ENCODE measurements around the gene TP53I11.

The TP53I11 gene

DNA sequence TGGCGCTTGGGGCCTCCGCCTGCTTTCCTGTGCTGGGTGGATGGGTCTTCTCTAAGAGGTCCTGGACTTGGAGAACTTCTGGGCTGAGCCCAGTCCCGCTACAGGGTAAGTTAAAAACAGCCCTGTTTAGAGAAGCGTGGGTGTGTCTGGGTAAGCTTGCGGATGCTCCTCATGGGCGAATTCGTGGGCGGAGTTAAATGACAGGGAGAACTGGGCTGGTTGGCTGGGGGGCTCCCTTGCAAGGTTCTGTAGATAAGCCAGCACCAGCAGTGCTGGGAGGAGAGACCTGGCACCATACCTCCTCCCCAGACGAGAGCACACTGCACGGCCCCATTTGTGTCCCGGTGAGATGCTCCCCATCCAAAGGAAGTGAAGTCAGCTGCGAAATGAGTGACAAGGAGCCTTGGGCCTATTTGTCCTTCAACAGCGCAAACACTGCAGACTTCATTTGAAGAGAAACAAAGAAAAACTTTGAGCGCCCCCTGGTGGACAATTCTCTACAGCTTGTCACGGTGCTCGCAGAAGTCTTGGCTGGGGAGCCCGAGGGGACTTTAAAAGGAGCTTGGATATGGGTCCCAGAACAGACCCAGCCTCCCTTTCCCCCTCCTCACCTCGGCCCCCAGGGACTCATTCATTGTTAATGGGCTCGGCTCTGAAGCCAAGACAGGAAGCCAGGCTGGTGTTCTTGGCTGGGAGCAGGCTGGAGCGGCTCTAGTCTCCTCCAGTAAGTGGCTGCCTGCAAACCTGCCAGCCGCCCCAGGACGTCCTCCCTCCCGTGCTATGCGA, 39.5 kb downstream of the TP53I11 start:
- peak; percentile 82 for DNase-seq

DNA sequence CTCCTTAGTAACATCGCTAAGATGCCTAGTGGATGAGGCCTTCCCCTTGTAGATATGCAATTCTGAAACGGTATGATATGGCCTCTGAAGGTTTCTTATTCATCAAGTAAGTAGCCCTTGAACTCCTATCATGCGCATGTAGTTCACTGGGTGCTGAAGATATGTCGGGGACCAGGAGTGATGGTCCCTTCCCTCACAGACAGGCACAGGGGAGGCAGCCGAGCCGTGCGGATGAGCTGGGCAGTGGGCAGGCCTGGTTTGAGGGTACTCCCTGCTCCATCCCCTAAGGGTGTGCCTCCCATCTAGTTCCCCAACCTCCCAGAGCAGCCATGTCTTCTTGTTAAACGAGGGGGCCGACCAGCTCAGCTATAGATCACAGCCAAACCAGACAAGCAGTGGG, 40.1 kb downstream of the TP53I11 start:
- no peak for DNase-seq

DNA sequence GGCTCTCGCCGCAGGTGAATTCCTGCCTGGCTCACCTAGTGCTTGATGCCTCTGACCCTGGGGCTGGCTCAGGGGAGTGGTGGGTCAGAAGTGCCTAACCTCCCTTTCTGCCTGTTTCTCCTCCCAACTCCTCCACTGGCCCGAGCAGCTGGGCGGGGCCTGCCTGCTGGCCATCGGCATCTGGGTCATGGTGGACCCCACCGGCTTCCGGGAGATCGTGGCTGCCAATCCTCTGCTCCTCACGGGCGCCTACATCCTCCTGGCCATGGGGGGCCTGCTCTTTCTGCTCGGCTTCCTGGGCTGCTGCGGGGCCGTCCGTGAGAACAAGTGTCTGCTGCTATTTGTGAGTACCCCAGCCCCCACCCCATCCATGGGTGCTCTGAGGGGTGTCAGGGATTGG, 41.1 kb downstream of the TP53I11 start:
- no peak for DNase-seq

DNA sequence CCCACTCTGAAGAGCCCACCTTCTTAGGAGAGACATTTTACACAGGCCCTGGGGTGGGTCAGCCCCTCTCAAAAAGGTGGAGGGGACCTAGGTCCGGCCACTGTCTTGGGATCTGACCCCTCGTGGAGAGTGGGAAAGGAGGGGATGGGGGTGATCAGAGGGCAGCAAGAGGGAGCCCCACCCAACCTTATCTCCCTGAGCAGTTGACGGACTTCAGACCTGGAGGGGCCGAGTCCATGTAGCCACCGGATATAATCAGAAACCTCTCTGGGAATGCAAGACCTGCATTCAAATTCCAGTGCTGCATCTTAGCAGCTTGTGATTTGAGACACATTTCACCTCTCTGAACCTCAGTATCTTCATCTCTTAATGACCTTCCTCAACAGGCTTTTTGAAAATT, 44.0 kb downstream of the TP53I11 start:
- no peak for DNase-seq

DNA sequence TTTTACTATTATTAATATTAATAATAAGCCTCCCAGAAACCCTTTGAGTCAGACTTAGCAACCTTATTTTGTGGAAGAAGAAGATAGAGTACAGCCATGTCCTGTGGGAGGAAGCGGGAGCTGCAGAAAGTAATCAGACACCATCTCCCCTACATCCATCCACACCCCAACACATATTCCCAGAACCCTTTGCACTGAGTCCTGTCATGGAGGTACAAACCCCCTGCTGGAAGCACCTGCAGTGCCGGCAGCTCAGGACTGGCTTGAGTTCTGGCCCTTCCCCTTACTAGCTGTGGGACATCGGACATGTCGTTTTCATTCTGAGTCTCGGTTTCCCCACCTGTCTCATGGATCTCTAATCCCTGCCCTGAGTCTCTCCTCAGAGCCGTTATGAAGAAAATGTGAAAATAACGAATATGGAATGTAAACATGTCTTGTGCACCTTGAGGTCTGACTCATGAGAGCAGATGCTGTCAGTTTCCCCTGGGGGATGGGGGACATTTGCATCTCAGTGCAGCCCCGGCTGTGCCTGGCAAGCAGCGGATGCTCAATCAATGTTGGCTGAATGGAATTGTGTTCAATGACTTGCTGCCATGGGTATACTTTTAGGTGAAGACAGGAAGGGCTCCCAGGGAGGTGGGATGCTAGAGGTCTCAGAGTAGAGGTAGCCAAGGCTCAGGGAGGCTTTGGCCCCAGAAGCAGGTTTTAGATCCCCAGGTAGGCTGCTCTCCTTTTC, 45.4 kb downstream of the TP53I11 start:
- DNase-seq: no peak

DNA sequence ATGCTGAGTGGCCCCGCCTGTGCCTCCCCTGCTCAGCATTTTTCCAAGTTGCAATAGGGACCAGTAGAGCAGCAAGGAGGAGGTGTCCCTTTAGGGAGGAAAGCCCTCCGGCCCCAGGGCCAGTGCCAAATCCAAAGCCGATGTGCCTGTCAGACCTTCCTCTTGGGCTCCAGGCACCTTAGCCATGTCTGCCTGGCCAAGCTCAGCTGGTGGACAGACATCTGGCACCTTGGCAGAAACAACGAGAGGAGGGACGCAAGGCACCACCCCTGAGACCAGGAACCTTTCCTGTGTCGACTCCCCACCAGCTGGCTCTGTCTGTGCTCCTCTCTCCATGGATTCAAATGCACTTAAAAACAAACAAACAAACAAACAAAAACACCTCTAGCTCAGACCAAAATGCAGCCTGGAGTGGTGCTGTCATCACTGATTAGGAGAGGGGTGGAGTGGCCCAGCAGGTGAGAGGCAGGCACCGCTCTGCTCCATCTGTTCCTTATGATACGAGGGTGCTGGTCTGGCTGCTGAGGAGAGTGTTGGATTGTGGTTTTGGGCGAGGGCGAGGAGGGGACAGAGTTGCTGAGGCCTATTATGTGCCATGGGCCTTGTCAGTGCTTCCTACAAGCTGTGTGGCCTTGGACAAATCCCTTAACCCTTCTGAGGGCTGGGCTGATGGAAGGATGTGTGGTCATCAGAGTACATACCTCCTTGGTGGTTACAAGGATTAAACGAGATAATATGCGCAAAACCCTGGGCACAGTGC, 46.2 kb downstream of the TP53I11 start:
- no peak for DNase-seq

DNA sequence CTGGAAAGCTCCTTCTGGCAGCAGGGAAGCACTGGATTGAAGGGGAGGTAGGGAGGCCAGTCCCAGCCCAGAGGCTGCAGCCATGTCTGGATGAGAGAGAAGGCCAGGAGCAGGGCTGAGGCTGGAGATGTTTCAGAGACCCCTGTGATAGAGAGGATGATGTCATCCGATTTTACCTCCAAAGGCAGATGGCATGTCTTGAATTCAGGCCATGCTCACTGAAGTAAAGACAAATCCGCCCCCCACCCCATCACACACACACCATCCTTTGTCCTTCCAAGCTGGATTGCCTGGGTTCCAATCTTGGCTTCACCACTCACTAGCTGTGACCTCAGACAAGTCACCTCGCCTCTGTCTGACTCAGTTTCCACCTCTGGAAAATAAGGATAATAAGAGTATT, 47.2 kb downstream of the TP53I11 start:
- no peak for DNase-seq

DNA sequence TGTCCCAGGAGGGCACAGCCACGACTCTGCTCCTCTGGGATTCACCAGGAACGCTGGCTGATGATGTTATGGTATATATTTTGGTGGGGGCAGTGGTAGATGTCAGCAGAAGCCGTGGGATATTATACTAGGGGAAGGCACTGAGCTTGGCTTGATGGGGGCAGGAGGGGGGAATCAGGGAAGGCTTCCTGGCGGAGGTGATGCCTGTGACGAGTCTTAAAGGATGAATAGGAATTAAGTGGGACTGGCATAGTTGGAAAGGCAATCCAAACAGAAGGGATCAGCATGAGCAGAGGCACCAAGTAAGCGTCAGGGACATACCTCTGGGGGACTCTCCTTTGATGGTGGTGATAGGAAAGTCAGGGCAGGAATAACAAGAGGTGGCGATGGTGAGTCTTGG, 47.6 kb downstream of the TP53I11 start:
- no peak for DNase-seq

DNA sequence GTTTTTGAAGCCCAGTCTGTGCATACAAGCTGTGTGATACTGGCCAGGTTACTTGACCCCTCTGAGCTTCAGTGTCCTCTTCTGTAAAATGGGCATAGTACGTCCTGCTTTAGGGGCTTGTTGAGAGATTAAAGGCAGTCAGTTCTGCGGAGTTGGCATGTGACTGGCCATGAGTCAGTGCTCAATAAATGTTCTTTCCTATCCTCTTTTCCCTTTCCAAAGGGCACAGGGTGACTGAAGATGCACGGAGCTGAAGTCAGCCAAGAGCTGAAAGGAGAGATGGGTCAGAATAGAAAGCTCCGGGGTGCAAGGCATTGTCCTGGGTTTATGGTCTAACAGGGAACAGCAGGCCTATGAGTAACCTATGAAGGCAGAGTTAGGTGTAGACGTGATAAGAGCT, 48.9 kb downstream of the TP53I11 start:
- no peak for DNase-seq

DNA sequence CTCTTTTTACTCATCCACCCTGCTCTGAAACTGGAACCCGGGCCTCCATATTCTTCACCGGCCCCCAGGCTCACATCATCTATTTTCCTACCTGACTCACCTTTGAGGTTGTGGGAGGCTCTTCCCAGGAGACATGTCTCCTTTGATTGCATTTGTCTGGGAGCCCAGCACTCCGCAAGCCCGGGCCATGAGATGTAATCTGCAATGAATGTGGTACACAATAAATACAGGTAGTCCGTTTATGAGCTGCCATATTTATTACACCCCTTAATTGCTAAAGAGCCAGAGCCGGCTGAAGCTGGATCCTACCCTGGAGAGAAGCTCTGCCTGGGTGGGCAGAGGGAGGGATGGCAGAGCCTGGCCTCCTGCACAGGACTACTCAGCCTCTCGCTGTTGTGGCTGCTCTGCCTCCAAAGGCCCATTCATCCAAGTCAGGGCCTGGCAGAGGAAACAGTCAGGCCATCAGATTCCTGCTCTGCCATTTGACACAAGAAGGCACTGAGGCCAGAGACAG, 49.5 kb downstream of the TP53I11 start:
- no peak for DNase-seq

DNA sequence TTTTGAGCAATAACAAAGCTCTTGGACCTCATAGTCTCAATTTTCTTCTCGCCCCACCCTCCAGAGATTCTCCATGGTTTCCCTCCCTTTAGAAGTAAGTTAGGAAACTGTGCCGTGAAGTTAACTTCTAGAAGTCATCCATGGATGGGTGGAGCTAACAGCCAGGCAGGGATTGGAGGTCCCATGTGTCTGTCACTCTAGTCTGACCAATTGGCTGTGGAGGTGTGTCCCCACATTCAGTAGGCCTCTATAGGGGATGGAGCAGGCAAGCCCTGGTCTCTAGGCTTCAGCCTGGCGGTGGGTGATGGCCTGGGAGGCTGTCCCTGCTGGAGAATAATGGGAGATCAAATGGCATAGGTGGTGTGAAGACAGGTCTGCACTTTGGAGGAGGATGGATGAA, 50.7 kb downstream of the TP53I11 start:
- peak; percentile 46 for DNase-seq

DNA sequence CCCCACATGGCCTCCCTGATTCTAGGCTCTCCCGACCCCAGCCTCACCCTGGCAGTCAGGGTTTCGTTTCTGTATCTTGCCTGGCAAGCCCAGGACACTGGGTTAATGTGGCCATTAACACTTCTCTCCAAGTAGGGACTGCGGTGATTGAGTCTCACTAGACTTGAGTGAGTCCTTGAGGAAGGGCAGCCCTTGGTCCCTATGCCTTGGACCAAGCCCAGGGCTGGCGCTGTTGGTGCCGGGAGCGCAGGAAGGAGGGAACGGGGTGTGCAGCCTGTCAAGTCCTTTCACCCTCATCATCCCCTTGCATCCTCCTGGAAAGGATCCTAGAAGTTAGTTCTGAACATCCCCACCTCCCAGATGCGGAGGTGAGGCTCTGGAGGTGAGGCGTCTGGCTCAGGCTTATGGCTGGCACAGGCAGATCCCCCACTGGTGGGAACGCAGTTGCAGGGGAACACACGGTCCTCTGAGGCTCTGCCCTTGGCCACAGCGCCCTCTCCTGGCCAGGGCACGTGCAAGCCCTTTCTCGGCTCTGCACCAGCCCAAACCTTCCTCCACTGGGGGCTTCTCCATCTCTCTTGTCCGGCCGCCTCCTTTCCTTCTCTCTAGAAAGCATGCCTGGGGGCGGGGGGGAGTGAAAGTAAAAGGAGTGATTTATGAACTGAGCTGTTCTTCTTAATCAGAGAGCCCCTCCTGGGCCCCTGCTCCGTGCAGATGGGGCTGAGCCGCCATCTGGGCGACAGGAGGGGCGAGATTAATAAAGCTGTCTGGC, 56.7 kb downstream of the TP53I11 start:
- DNase-seq: peak; percentile 59

DNA sequence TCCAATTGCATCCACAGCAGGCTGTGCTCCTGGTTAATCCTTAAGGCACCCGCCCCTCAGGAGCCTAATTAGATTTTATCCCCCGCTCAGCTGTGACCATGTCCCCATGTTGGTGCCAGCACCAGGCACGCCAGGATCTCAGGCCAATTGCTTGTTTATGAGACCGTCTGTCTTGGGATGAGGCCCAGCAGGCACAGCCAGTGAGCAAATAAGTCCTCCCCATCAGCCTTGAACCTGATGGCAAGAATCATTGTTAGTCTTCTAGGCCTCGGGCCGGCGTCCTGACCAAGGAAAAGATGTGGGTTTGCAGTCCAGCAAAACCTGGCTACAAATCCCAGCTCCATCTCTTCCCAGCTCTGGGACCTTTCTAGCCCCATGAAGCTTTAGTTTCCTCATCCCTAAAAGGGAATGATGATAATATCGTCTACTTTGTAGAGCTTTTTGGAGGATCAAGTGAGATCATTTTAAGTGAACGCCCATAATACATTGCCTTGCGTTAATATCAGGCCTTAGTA, 57.3 kb downstream of the TP53I11 start:
- no peak for DNase-seq

DNA sequence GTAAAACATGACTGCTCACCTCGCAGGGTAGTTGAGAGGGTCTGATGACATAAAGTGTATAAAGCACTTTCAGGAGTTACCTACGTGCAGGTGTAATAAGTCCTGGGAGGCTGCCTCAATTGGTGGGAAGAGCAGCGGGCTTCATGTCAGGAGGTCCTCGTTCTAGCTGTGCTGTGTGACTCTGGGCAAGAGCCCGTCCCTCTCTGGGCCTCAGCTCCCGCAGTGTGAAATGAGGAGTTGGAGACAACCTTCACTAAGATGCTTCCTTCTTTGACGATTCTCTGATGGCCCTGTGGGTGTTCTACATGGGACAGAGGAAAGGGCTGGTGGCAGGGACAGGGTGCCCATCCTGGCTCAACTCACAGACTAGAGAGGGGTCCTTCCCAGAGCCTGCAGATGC, 57.8 kb downstream of the TP53I11 start:
- no peak for DNase-seq

DNA sequence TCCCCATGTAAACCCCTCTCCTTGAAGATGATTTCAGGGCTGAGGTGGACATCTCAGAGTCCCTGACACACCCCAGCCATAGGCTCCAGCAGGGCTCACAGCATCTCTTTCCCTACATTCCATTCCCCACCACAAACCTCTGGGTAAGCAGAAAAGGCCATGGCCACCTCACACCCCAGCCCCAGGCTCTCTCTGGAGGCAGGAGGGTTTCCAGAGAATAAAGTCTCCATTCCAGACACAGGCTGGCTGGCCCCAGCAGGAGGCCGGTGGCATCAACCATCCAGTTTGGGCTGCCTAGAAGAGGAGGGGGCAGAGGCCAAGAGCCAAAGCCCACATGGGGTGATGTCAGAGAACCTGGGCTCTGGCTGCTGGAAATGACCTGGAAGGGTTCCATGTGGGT, 61.4 kb downstream of the TP53I11 start:
- no peak for DNase-seq

DNA sequence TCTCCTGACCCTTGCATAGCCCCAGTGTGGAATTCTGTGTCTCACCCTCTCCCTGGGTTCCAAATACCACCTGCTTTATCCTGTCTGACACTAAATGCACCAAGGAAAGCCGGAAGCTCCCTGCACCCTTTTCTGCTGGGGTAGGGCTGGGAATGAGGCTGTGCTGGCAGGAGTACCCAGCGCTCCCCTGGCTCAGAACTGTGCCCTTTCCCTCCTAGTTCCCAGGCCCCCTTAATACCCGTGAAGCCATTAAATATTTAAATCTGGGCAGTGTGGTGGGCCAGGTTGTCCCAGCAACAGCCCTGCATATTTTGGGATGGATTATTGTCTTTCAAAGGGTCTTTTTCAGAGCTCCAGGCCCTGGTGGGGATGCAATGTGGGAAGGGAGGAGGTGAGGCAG, 63.0 kb downstream of the TP53I11 start:
- no peak for DNase-seq

DNA sequence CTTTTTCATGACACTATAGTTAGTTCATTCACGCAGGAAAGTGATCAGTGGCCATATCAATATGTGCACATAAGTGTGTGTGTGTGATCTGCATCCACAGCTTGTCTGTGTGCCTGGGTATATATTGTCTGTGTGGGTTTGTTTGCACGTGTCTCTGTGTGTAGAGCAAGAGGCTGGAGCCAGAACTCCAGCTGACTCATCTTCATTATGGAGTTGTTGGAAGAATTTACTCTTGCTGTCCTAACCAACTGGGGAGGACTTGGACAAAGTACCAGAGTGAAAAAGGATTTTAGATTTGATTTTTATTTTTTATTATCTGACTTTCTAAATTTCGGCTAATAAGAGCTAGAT, 63.9 kb downstream of the TP53I11 start:
- DNase-seq: no peak

DNA sequence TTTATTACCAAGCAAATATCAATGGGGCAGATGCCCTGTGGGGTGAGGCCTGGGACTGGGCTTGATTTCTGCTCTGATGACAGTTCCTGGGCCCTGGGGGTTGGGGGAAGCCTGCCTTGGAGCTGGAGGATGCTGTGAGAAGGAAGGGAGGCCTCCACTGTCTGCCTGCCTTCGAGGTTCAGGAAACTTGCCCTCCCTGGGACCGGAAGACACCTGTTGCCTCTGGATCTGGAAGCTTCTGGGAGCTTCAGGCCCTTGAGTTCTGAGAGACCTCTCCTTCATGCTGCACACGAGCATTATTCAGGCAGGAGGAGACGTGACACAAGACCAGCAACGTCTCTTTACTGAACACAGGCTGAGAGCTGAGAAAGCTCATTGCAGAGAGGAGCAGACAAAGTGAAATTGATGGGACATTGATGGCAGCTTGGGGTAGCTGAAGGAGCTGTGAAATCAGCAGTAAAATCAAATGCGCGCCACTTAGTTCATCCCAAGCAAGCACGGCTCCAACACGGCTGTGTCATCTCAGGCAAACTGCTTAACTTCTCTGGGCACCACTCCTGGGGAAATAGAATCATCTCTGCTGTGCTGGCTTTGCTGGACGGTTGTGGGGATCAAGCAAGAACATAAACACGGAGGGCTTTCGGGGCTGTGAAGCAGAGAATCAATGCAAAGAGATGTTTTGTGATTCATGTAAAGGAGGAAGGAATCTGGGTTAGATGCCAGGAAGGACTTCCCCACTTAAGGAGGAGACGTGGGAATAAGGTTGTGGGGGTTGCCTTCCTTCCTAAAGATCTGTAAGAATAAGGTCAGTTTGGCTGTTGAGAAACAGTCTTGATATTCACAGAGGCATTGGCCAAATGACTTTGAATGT, 64.5 kb downstream of the TP53I11 start:
- DNase-seq: no peak

DNA sequence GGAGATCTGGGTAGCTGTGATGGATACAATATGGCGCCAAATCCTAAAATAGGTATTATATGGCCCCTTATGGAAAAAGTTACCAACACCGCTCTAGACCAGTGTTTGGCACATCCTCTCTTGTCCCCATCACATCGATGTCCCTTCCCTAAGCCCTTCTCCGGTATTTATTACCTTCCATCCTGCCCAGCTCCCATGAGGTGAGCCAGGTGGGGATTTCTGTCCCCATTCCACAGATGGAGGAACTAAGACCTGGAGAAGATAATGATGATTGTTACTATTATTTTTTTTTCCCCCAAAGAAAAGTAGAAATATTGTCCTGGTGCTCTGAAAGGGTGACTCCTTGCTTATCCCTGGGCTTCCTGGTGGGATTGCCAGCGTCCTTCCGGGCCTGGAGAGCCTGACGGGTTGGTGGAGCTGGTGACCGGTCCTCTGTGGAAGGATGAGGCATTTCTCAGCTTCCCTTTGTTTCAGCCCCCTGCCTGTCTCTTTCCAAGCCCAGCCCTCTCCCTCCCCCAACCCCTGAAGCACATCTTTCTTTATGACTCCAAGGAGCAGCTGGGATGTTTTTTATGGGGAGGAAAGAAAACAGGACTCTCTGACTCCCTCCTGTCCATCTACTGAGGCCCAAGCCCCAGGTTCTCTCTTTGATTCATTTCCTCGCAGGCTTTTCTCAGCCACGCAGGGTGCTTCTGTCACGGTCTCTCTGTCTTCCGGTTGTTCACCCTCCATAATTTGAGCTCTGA, 65.4 kb downstream of the TP53I11 start:
- DNase-seq: no peak

DNA sequence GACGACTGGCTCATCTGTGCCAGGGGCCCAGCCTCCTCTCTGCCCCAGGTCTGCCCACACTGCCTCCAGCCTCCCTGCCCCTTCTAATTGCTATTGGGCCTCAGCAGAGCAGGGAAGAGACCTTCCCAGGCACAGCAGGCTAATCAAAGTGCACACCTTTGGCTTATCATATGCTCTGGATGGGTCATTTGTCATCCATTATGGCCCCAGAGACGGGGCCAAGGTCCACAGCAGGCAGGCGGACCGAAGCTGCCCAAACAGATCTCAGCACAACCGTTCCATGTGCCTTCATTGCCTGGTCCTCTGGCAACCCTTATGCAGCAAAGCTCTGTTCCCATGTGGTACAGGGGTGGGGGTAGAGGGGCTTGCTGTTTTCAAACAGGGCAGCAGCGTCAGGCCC, 66.6 kb downstream of the TP53I11 start:
- DNase-seq: no peak

DNA sequence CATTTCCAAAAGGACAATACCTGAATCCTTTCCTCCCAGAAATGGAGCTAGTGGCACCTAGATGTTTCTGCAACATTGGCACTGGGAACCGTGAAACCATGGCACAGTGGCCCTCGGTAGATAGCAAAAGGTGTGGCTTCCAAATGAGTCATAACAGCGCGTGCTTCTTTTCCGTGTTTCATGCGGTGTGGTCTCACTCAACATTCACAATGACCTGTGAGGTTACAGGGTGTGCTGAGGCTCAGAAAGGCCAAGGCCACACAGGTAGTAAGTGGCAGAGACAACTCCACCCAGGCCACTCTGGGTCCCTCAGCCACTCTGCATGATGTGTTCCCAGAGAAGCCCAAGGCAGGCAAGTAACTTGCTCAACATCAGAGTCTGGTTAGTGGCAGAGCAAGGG, 67.4 kb downstream of the TP53I11 start:
- no peak for DNase-seq

Data from CD4-positive, alpha-beta T cell treated with Interleukin-12 subunit alpha and Interleukin-12 subunit beta, for 1 hour (primary cell).